Measurements from ENCODE around the gene LRRC27.
A peak's percentile ranks its signal among the peaks of the same experiment; 100 is the strongest.

DNA sequence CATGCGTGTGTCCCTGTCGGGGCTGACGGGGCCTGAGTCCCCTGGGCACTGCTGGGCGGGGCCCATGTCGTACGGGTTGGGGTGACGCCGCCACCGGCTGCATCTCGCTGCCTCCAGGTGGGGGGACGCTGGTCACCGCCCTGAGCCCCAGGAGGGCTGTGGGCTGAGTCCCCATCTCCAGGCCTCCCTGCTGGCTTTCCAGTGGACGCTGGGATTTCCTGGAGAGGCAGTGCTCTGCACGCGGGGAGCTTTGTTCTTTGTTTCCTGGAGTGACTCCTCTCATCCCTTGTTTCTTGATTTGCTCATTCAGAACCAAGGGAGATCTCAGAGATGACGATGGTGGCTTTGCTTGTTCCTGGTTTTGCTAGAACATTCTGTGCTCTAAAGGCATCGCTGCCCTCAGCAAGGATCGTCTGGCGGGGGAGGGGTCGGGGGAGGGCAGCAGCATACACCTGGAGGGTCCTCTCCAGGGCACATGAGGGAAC, 86.0 kb downstream of the LRRC27 start:
- TF ChIP-seq CTCF (IDR thresholded peaks at IDR 0.05) = no peak
- TF ChIP-seq POLR2A (IDR thresholded peaks at IDR 0.05) = peak in 1 of 4 donors; percentile 29

All from esophagus squamous epithelium (tissue), 4 donors.